Neural cell (in vitro differentiated cells): ENCODE results near the gene PWWP2A. TPM values are rescaled to one million over a fixed set of nuclear protein-coding genes. Genes with fewer than 3 reads are reported as not detected.

Source experiments
- H2AFZ ChIP-seq: fragments of 200-600, 300-800 bp; sonication (generic), shearing (Covaris generic); 2 replicates; pipeline ENCODE4 v1.6.0; 2014; ENCODE audit warnings: low read depth, mild to moderate bottlenecking, antibody characterized with exemption, low read length, moderate library complexity
- H3F3A ChIP-seq: fragments of 200-600 bp; shearing (Covaris generic); 2 replicates; pipeline ENCODE4 v1.6.1; 2016; ENCODE audit warnings: mild to moderate bottlenecking, moderate library complexity, mixed read lengths, antibody characterized with exemption, low read length; ENCODE audit not compliant: insufficient read depth, poor library complexity, severe bottlenecking
- H3K27ac ChIP-seq: fragments of 200-600, 300-800 bp; sonication (generic), shearing (Covaris generic); 2 replicates; pipeline ENCODE4 v1.5.1; 2014; ENCODE audit warnings: mild to moderate bottlenecking, low read length, moderate library complexity
- H3K27me3 ChIP-seq: fragments of 300-800, 200-600 bp; sonication (generic), shearing (Covaris generic); 2 replicates; pipeline ENCODE4 v1.6.0; 2014; ENCODE audit warnings: mild to moderate bottlenecking, low read depth, low read length, moderate library complexity; ENCODE audit not compliant: insufficient read depth
- H3K36me3 ChIP-seq: fragments of 300-800, 200-600 bp; sonication (generic), shearing (Covaris generic); 2 replicates; pipeline ENCODE4 v1.5.1; 2014; ENCODE audit warnings: mild to moderate bottlenecking, antibody characterized with exemption, low read length, moderate library complexity; ENCODE audit not compliant: insufficient read depth
- H3K4me2 ChIP-seq: fragments of 300-800, 200-600 bp; sonication (generic), shearing (Covaris generic); 2 replicates; pipeline ENCODE4 v1.6.0; 2014; ENCODE audit warnings: mild to moderate bottlenecking, low read length
- H3K4me3 ChIP-seq: fragments of 300-800, 200-600 bp; sonication (generic), shearing (Covaris generic); 2 replicates; pipeline ENCODE4 v1.5.1; 2014; ENCODE audit warnings: mild to moderate bottlenecking, low read length, moderate library complexity
- H3K79me2 ChIP-seq: fragments of 200-600 bp; shearing (Covaris generic); replicated peaks from 2 replicates; pipeline ENCODE4 v1.6.0; 2014; ENCODE audit warnings: mild to moderate bottlenecking, low read length, moderate library complexity; ENCODE audit not compliant: insufficient read depth
- H3K9ac ChIP-seq: fragments of 300-800, 200-600 bp; sonication (generic), shearing (Covaris generic); 2 replicates; pipeline ENCODE4 v1.6.1; 2016; ENCODE audit warnings: mild to moderate bottlenecking, low read length, mixed read lengths
- H3K9me2 ChIP-seq: fragments of 200-600 bp; shearing (Covaris generic); 2 replicates; pipeline ENCODE4 v1.6.1; 2016; ENCODE audit warnings: mild to moderate bottlenecking, low read length, mixed read lengths; ENCODE audit not compliant: insufficient read depth
- H3K9me3 ChIP-seq: fragments of 200-600, 300-800 bp; sonication (generic), shearing (Covaris generic); 2 replicates; pipeline ENCODE4 v1.6.1; 2016; ENCODE audit warnings: mild to moderate bottlenecking, mixed run types, low read length, moderate library complexity, mixed read lengths
- H4K20me1 ChIP-seq: fragments of 200-600 bp; shearing (Covaris generic); 2 replicates; pipeline ENCODE4 v1.6.1; 2016; ENCODE audit warnings: mild to moderate bottlenecking, mixed run types; ENCODE audit not compliant: insufficient read depth
- EP300 ChIP-seq: fragments of 450-650 bp; conservative IDR thresholded peaks from 2 replicates; pipeline ENCODE4 v1.6.1; 2014; ENCODE audit warnings: antibody characterized with exemption, mild to moderate bottlenecking, moderate library complexity; ENCODE audit not compliant: poor library complexity, severe bottlenecking
- EZH2 ChIP-seq: fragments of 200-600, 300-800 bp; shearing (Covaris generic), sonication (generic); IDR thresholded peaks from 2 replicates; pipeline ENCODE4 v1.6.1; 2014; ENCODE audit warnings: antibody characterized with exemption, low read length, borderline replicate concordance, mild to moderate bottlenecking; ENCODE audit not compliant: insufficient read depth, poor library complexity, severe bottlenecking
- MXI1 ChIP-seq: fragments of 450-650 bp; conservative IDR thresholded peaks from 2 replicates; pipeline ENCODE4 v1.6.1; 2014; ENCODE audit warnings: antibody characterized with exemption, mild to moderate bottlenecking; ENCODE audit not compliant: poor library complexity, severe bottlenecking
- POLR2AphosphoS5 ChIP-seq: IDR thresholded peaks from 2 replicates; pipeline ENCODE4 v1.6.1; 2012
- RAD21 ChIP-seq: fragments of 450-650 bp; conservative IDR thresholded peaks from 2 replicates; pipeline ENCODE4 v1.6.1; 2014; ENCODE audit warnings: antibody characterized with exemption, mild to moderate bottlenecking, moderate library complexity
- SMC3 ChIP-seq: fragments of 450-650 bp; conservative IDR thresholded peaks from 2 replicates; pipeline ENCODE4 v1.6.1; 2014; ENCODE audit warnings: antibody characterized with exemption, mild to moderate bottlenecking, moderate library complexity; ENCODE audit not compliant: poor library complexity
- TAF1 ChIP-seq: IDR thresholded peaks from 2 replicates; pipeline ENCODE4 v1.6.1; 2012; ENCODE audit warnings: low read depth
- polyA plus RNA-seq: library from polyadenylated mRNA; depleted of rRNA; stranded (reverse); fragments of >200 nt; gene quantifications from 2 replicates; pipeline ENCODE4 v1.2.3, GENCODE V29; 2014
- TF ChIP-seq, protein P1 (sequence below): IDR thresholded peaks from 2 replicates; pipeline ENCODE4 v1.6.1; 2012; ENCODE audit warnings: borderline replicate concordance
- TF ChIP-seq, protein P2 (sequence below): fragments of 450-650 bp; IDR thresholded peaks from 2 replicates; pipeline ENCODE4 v1.5.1; 2014; ENCODE audit warnings: antibody characterized with exemption, mild to moderate bottlenecking, moderate library complexity; ENCODE audit not compliant: poor library complexity, severe bottlenecking

Gene PWWP2A
- polyA plus RNA-seq, 1 donor from 2014 or later: 37.2 TPM

DNA sequence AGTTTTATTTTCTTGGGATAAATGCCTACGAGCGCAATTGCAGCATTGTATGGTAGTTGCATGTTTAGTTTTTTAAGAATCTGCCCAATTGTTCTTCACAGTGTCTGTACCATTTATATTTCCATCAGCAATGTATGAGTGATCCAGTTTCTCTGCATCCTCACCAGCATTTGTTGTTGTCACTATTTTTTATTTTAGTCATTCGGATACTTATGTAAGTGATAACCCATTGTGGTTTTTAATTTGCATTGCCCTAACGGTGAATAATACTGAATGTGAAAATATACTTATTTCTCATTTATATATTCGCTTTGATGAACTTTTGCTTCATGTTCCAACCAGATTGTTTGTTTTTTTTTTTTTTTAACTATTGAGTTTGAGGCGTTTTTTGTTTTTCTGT lies 33.7 kb upstream of the PWWP2A start:
- no peaks in the 10 kb centered on the region for H3K27me3 ChIP-seq
- H3F3A ChIP-seq: no peaks in the 10 kb centered on the region
- H3K27ac ChIP-seq: no peak overlapping the region
- H3K36me3 ChIP-seq: no peaks in the 10 kb centered on the region
- H3K4me3 ChIP-seq: no peak overlapping the region
- H2AFZ ChIP-seq: no peak overlapping the region
- no peaks in the 10 kb centered on the region for H3K9me3 ChIP-seq
- no peaks in the 10 kb centered on the region for H3K79me2 ChIP-seq
- no peak overlapping the region for H3K4me2 ChIP-seq
- no peak overlapping the region for H3K9ac ChIP-seq
- no peaks in the 10 kb centered on the region for H4K20me1 ChIP-seq
- TF ChIP-seq EZH2: no peak
- no peak for TF ChIP-seq RAD21
- no peak for TF ChIP-seq MXI1
- TF ChIP-seq TAF1: no peak
- no peak for TF ChIP-seq SMC3
- TF ChIP-seq EP300: no peak
- TF ChIP-seq, protein P1, sequence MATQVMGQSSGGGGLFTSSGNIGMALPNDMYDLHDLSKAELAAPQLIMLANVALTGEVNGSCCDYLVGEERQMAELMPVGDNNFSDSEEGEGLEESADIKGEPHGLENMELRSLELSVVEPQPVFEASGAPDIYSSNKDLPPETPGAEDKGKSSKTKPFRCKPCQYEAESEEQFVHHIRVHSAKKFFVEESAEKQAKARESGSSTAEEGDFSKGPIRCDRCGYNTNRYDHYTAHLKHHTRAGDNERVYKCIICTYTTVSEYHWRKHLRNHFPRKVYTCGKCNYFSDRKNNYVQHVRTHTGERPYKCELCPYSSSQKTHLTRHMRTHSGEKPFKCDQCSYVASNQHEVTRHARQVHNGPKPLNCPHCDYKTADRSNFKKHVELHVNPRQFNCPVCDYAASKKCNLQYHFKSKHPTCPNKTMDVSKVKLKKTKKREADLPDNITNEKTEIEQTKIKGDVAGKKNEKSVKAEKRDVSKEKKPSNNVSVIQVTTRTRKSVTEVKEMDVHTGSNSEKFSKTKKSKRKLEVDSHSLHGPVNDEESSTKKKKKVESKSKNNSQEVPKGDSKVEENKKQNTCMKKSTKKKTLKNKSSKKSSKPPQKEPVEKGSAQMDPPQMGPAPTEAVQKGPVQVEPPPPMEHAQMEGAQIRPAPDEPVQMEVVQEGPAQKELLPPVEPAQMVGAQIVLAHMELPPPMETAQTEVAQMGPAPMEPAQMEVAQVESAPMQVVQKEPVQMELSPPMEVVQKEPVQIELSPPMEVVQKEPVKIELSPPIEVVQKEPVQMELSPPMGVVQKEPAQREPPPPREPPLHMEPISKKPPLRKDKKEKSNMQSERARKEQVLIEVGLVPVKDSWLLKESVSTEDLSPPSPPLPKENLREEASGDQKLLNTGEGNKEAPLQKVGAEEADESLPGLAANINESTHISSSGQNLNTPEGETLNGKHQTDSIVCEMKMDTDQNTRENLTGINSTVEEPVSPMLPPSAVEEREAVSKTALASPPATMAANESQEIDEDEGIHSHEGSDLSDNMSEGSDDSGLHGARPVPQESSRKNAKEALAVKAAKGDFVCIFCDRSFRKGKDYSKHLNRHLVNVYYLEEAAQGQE: no peak
- TF ChIP-seq, protein P2, sequence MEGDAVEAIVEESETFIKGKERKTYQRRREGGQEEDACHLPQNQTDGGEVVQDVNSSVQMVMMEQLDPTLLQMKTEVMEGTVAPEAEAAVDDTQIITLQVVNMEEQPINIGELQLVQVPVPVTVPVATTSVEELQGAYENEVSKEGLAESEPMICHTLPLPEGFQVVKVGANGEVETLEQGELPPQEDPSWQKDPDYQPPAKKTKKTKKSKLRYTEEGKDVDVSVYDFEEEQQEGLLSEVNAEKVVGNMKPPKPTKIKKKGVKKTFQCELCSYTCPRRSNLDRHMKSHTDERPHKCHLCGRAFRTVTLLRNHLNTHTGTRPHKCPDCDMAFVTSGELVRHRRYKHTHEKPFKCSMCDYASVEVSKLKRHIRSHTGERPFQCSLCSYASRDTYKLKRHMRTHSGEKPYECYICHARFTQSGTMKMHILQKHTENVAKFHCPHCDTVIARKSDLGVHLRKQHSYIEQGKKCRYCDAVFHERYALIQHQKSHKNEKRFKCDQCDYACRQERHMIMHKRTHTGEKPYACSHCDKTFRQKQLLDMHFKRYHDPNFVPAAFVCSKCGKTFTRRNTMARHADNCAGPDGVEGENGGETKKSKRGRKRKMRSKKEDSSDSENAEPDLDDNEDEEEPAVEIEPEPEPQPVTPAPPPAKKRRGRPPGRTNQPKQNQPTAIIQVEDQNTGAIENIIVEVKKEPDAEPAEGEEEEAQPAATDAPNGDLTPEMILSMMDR: no peak
- TF ChIP-seq POLR2AphosphoS5: no peak
- H3K9me2 ChIP-seq: no peaks in the 10 kb centered on the region

DNA sequence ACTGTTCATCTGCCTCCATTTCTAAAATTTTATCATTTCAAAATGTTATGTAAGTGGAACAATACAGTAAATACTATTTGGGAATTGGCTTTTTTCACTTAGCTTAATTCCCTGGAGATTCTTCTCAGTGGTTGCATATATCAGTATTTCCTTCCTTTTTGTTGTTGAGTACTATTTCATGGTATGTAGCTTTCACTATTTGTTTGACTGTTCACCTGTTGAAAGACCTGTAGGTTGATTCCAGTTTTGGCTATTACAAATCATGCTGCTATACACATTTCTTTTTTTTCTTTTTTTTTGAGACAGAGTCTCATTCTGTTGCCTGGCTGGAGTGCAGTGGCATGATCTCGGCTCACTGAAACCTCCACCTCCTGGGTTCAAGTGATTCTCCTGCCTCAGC lies 33.0 kb upstream of the PWWP2A start:
- no peaks in the 10 kb centered on the region for H3K27me3 ChIP-seq
- H3F3A ChIP-seq: no peaks in the 10 kb centered on the region
- no peak overlapping the region for H3K27ac ChIP-seq
- H3K4me3 ChIP-seq: no peak overlapping the region
- no peaks in the 10 kb centered on the region for H4K20me1 ChIP-seq
- no peaks in the 10 kb centered on the region for H3K9me3 ChIP-seq
- TF ChIP-seq EP300: no peak
- H2AFZ ChIP-seq: no peak overlapping the region
- H3K9me2 ChIP-seq: no peaks in the 10 kb centered on the region
- no peak overlapping the region for H3K4me2 ChIP-seq
- H3K36me3 ChIP-seq: no peaks in the 10 kb centered on the region
- no peak overlapping the region for H3K9ac ChIP-seq
- no peaks in the 10 kb centered on the region for H3K79me2 ChIP-seq

DNA sequence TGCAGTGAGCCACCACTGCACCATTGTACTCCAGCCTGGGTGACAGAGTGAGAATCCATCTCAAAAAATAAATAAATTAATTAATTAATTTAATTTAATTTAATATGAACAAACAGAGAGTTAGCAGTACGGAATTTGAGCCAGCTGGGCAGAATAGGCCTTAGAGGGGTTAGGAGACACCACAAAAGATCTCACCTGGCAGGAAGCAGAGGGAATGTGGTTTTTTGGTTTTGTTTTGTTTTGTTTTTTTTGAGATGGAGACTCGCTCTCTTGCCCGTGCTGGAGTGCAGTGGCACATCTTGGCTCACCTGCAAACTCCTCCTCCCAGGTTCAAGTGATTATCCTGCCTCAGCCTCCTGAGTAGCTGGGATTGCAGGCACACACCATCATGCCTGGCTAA lies 31.8 kb upstream of the PWWP2A start:
- TF ChIP-seq, protein P1: no peak
- no peak for TF ChIP-seq RAD21
- no peak for TF ChIP-seq EP300
- no peak for TF ChIP-seq TAF1
- TF ChIP-seq MXI1: no peak
- no peak for TF ChIP-seq POLR2AphosphoS5
- no peak for TF ChIP-seq SMC3
- TF ChIP-seq, protein P2: no peak
- no peak for TF ChIP-seq EZH2
- H3K4me3 ChIP-seq: no peak overlapping the region
- H3K9me3 ChIP-seq: no peaks in the 10 kb centered on the region
- H3K36me3 ChIP-seq: no peaks in the 10 kb centered on the region
- no peaks in the 10 kb centered on the region for H4K20me1 ChIP-seq
- H3K79me2 ChIP-seq: no peaks in the 10 kb centered on the region
- H3K27ac ChIP-seq: no peak overlapping the region
- H3K27me3 ChIP-seq: no peaks in the 10 kb centered on the region
- H2AFZ ChIP-seq: no peak overlapping the region
- H3F3A ChIP-seq: no peaks in the 10 kb centered on the region
- H3K9me2 ChIP-seq: no peaks in the 10 kb centered on the region
- H3K9ac ChIP-seq: no peak overlapping the region
- no peak overlapping the region for H3K4me2 ChIP-seq
